Measurements from ENCODE around the gene CRIM1. TPM values are rescaled to one million over a fixed set of nuclear protein-coding genes. Genes with fewer than 3 reads are reported as not detected.

CRIM1 gene
- total RNA-seq, 1 donor from 2014 or later, result 273 TPM

DNA sequence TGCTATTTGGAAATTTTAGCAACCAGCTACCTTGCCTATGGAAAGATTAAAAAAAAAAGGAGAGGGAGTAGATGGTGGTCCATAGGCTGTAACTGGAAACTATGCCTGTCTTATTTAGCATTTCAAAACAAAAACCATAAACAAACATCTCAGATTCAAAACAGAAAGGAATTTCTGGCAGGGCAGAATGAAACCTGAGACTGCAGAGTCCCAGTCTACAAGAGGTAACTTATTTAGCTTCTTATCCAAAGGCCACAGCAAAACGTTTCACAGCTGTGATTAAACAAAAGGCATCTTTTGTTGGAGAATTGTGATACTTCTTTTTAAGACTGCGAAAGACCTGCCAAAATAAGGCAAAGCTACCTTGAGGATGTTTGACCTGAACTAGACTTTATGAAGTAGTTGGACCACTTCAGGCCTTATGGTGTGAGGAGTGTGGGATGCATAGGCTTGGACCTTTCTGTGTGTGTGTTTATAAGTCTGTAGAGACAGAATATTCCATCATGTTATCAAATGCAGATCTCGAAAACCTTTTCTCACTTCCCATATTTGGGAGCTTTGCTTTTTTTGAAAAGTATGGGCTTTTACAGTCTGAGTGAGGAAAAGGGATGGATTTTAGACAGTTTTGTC is 11.0 kb downstream of the CRIM1 start:
- Histone ChIP-seq H3K4me1 (peaks cover 20 to 85% of the 10 kb centered on the region in 2 donors), H3K4me3 (no peak overlapping the region), H3K36me3 (peaks cover 0 to 4% of the 10 kb centered on the region in 2 donors), H3K9me3 (no peaks in the 10 kb centered on the region), H3K27ac (peak overlapping the region; percentile 47 to 50), H3K27me3 (no peaks in the 10 kb centered on the region)
- intact Hi-C loops (cut with DNase I), result loop anchor here (5.0 kb wide), 1 partner anchor 36 kb away; no protein-coding TSS in a partner anchor
- TF ChIP-seq CTCF (IDR thresholded peaks at IDR 0.05), result no peak
- DNase-seq (ENCODE audit: low spot score in 2 of 2), result no peak

GRCh38 chr2:36367486-36367885 is 11.9 kb downstream of the CRIM1 start:
- no peak for DNase-seq (ENCODE audit: low spot score in 2 of 2)
- intact Hi-C loops (cut with DNase I), result loop anchor here (5.0 kb wide), 1 partner anchor 35 kb away; no protein-coding TSS in a partner anchor
- H3K4me3 ChIP-seq, result peak overlapping the region in 1 of 2 donors; percentile 41

DNA sequence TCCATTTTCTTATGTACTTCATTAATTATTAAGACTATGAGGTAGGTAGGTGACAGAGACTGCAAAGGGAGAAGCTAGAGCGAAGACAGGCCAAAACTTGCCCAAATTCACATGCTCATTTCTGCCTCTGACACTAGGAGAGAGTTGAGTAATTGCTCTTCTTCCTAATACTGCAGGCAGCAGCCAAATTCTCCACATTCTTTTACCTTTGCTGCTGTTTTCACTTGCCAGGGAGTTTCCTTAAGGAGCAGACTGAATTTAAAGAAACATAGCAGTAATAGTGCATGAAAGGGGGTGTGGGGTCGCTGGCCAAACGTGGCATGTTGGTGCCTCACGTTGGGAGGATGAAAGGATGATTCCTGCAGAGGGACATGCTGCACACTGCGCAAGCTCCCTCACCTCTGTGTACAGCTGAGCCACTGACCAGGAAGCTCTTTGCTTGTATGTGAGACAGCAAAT is 12.3 kb downstream of the CRIM1 start:
- Histone ChIP-seq H3K4me3 (peak overlapping the region in 1 of 2 donors; percentile 41), H3K27ac (peak overlapping the region; percentile 13 to 50), H3K36me3 (peaks cover 0 to 4% of the 10 kb centered on the region in 2 donors), H3K4me1 (peaks cover 20 to 84% of the 10 kb centered on the region in 2 donors), H3K27me3 (no peaks in the 10 kb centered on the region), H3K9me3 (no peaks in the 10 kb centered on the region)
- no peak for TF ChIP-seq CTCF (IDR thresholded peaks at IDR 0.05)
- DNase-seq (ENCODE audit: low spot score in 2 of 2), result no peak
- intact Hi-C loops (cut with DNase I), result loop anchor here (5.0 kb wide), 1 partner anchor 34 kb away; no protein-coding TSS in a partner anchor

More at GRCh38 chr2:36367486-36367885, 11.9 kb downstream of the CRIM1 start:
- no peak for TF ChIP-seq CTCF (IDR thresholded peaks at IDR 0.05)
- H3K9me3 ChIP-seq, result no peaks in the 10 kb centered on the region
- H3K27ac ChIP-seq, result peak overlapping the region in 1 of 2 donors; percentile 50
- H3K4me1 ChIP-seq, result peaks cover 20 to 84% of the 10 kb centered on the region in 2 donors
- peaks cover 0 to 4% of the 10 kb centered on the region in 2 donors for H3K36me3 ChIP-seq
- no peaks in the 10 kb centered on the region for H3K27me3 ChIP-seq

DNA sequence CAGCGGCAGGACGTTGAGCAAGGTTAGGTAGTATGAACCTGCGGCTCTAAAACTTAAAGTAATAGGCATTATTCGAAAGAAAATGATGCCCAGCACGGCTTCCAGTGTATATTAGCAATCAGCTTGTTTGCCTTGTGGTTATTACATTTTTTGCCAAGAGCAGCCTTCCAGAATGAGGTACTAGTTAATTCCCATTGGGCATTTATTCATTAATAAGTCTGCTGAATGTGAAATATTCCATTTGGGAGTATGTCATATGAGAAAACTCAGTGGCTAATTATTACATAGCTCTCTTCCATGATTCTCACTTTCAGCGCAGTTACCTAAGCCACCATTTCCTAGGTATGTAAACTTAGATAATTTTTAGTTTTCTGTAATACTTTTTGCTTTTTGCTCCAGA is 12.9 kb downstream of the CRIM1 start:
- peaks cover 23 to 84% of the 10 kb centered on the region in 2 donors for H3K4me1 ChIP-seq
- intact Hi-C loops (cut with DNase I), result loop anchor here (5.0 kb wide), 1 partner anchor 34 kb away; no protein-coding TSS in a partner anchor
- peaks cover 0 to 4% of the 10 kb centered on the region in 2 donors for H3K36me3 ChIP-seq
- no peak for DNase-seq (ENCODE audit: low spot score in 2 of 2)
- H3K4me3 ChIP-seq, result peak overlapping the region in 1 of 2 donors; percentile 41
- H3K27me3 ChIP-seq, result no peaks in the 10 kb centered on the region
- H3K9me3 ChIP-seq, result no peaks in the 10 kb centered on the region
- peak overlapping the region; percentile 13 to 26 for H3K27ac ChIP-seq
- TF ChIP-seq CTCF (IDR thresholded peaks at IDR 0.05), result no peak

DNA sequence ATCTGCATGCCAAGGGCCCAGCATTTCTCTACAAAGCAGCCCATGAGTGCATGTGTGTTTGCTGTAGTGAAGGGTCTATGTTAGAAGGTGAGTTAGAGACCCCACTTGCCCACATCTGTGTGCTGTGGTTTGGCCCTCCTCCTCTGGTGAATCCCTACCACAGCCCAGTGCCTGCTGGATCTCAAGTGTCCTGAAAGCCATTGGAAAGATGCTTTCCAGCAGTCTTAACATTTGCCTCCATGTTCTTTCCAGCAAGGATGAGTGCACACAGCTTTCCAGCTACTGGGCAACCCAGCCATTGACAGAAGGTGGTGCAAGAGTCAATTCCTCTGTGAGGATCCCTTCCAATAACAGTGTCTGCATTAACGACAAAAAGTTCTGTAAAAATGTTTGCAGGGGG is 13.6 kb downstream of the CRIM1 start:
- TF ChIP-seq CTCF (IDR thresholded peaks at IDR 0.05), result no peak
- Histone ChIP-seq H3K4me3 (no peak overlapping the region), H3K4me1 (peaks cover 26 to 84% of the 10 kb centered on the region in 2 donors), H3K27ac (peak overlapping the region; percentile 13 to 42), H3K36me3 (peaks cover 0 to 4% of the 10 kb centered on the region in 2 donors), H3K9me3 (no peaks in the 10 kb centered on the region), H3K27me3 (no peaks in the 10 kb centered on the region)
- intact Hi-C loops (cut with DNase I), result loop anchor here (5.0 kb wide), 1 partner anchor 33 kb away; no protein-coding TSS in a partner anchor
- DNase-seq (ENCODE audit: low spot score in 2 of 2), result no peak

Data from ascending aorta (tissue), 2 donors.